Head of caudate nucleus (tissue), 42 donors: Measurements from ENCODE around the gene SPHK2.

Experiments
- DNase-seq, 42 donors: peaks; one replicate each; pipeline versions ENCODE4 v3.0.0 to v3.0.0-alpha.2; 2020 to 2021; ENCODE audit warnings: mixed read lengths in 7 of 42
- intact Hi-C: fragments of 100-400 bp; cut with DNase I; formaldehyde crosslinking; loops from one replicate; pipeline ENCODE4 v1.15.0; 2022

The SPHK2 gene

GRCh38 chr19:48603001-48603400 lies 16.3 kb upstream of the SPHK2 start:
- intact Hi-C loops: no loop called here
- no peak for DNase-seq

- DNase-seq: no peak
- intact Hi-C loops: no loop called here
Measured at GRCh38 chr19:48603449-48603848, 15.9 kb upstream of the SPHK2 start.

- no peak for DNase-seq
- intact Hi-C loops: no loop called here
Measured at GRCh38 chr19:48603850-48604249, 15.5 kb upstream of the SPHK2 start.

DNA sequence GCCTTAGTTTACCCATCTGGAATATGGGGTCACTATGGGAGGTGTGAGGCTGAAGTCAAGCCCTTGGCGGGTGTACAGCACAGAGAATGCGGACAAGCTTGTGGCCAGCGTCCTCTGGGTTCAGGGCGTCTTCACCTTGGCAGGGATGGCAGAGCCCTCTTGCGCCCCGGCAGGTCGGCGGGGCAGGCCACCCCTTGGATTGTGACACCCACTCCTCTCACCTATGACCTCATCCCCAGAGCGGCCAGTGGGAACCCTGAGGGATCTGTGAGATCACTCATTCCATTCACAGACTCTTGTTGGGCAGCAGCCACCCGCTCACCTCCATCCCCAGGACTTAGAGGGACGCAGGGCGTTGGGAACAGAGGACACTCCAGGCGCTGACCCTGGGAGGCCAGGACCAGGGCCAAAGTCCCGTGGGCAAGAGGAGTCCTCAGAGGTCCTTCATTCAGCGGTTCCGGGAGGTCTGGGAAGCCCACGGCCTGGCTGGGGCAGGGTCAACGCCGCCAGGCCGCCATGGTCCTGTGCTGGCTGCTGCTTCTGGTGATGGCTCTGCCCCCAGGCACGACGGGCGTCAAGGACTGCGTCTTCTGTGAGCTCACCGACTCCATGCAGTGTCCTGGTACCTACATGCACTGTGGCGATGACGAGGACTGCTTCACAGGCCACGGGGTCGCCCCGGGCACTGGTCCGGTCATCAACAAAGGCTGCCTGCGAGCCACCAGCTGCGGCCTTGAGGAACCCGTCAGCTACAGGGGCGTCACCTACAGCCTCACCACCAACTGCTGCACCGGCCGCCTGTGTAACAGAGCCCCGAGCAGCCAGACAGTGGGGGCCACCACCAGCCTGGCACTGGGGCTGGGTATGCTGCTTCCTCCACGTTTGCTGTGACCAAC lies 12.6 kb upstream of the SPHK2 start, which contains the start of gene SPACA4:
Gene SPACA4 (plus strand): TSS at position 280 of the 896 bp plus-strand sequence. CDS start 237 bp downstream, at position 517.
- no peak for DNase-seq
- intact Hi-C loops: no loop called here

DNA sequence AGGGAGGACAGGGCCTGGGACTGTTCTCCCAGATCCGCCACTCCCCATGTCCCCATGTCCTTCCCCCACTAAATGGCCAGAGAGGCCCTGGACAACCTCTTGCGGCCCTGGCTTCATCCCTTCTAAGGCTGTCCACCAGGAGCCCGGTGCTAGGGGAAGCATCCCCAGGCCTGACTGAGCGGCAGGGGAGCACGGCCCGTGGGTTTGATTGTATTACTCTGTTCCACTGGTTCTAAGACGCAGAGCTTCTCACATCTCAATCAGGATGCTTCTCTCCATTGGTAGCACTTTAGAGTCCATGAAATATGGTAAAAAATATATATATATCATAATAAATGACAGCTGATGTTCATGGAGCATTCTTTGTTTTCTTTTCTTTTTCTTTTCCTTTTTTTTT lies 11.9 kb upstream of the SPHK2 start:
- intact Hi-C loops: no loop called here
- DNase-seq: no peak

DNA sequence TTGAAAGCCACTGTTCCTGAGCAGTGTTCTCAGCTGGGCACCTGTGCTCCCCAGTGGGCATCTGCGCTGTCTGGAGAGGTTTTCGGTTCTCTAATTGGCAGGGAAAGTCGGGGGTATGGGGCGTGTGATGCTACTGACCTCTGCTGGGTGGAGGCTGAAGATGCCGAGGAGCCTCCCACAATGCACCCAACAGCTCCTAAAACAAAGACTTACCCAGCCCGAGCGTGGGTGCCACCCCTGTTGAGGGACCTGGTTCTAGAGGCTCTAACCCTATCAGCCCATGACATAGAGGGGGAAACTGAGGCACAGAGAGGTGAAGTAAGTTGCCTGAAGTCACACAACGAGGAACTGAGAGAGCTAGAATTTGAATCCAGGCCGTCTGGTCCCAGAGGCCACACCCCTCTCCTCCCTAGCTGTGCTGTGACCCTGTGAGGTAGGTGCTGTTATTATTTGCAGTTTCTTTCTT lies 10.5 kb upstream of the SPHK2 start:
- intact Hi-C loops: no loop called here
- peak in 25 of 42 donors; percentile 32 to 73 (median 51) for DNase-seq

- intact Hi-C loops: no loop called here
- no peak for DNase-seq
Measured at GRCh38 chr19:48609571-48610108, 9.7 kb upstream of the SPHK2 start.

DNA sequence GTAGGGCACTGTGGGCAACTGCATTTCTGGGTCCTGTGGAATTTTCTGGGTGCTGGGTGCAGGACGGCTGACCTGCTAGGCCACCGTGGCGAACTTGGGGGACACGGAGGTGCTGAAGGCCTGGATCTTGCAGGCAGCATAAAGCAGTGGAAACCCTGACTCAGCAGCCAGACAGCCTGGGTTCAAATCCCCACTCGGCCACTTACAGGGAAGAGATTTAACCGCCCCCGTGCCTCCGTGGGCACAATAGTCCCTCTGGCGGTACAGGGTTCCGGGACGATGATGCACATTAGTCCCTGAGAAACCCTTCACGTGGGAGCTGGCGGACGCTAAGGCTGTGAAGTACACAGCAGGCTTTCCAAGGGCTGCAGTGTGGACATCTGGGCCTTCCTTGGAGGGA lies 7.4 kb upstream of the SPHK2 start:
- intact Hi-C loops: no loop called here
- no peak for DNase-seq

DNA sequence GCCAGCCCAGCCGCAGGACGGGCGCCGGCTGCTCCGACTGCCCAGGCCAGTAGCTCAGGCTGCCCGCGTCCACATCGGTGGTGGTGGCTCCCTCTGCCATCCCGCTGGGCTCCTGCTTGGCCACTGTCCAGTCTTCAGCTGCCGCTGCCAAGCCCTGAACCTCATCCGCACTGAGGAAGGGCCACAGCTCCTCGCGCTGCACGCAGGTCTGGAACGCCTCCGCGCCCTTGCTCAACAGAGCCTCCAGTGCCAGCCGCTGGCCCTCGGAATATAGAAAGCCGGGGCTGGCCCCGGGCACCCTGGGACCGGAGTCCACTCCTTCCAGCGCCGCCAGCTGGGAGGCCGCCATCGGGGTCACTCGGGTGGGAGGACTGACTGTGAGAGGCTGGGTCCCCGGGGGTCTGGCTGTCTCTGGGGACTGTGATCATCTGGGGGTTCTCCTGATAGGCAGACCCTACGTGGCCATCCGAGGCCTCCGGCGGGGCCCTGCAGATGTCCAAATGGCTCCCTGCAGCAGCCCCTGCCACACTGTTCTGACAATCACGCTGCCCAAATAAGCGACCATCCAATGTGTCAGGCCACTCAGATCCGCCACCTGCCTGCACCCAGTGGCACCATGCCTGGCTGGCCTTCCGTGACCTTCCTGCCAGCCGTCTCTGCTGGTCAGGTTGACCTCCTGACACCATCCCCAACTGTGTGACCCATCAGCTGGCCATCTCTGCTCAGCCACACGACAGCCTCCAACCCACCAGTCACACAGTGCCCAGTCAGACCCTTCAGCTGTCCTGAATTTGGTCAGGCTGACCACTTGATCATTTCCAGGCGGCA lies 6.1 kb upstream of the SPHK2 start:
- peak in 36 of 42 donors; percentile 30 to 82 (median 69) for DNase-seq
- intact Hi-C loops: no loop called here

- intact Hi-C loops: no loop called here
- no peak for DNase-seq
Measured at GRCh38 chr19:48613852-48614435, 5.4 kb upstream of the SPHK2 start.

DNA sequence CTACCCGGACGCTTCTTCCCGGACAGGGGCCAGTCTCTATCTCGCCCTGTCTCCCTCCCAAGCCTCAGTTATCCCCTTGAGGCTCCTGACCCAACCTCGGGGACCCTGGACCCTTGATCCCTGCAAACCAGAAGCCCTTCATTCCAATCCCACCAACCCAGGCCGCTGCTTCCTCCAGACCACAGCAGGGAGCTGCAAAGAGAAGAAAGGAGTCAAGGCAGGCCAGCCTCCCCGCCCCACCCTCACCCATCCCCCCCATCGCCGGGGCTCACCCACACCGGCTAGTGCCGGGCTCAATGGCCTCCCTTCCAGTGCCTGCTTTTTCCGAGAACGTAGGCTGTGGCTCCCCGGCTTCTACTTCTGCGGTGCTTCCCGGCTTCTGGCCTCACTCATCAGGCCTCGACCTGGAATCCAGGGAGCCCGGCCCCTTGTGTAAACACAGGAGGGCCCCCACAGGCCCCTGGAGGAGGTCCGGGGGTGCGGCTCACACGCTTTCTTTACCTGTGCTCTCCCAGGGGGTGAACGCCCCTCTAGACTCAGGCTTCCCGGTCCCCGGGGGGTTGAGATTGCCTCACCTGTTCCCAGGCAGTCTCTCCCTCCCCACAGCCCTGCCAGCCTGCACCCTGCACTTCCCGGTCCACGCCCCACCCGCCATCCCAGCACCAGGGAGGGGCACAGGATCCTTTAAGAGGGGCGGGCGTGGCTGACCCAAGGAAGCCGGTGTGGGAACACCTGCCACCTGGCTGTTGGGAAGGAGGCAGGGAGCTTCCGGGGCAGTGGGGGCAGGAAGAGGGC lies 4.7 kb upstream of the SPHK2 start, which contains the start of gene FAM83E:
Gene FAM83E (minus strand): TSS at position 641 of the 795 bp plus-strand sequence. CDS start 1,704 bp downstream, outside the sequence.
- intact Hi-C loops: no loop called here
- DNase-seq: no peak

- intact Hi-C loops: no loop called here
Measured at GRCh38 chr19:48615231-48616040, 3.9 kb upstream of the SPHK2 start.

GRCh38 chr19:48616041-48616436 lies 3.3 kb upstream of the SPHK2 start:
- intact Hi-C loops: no loop called here
- DNase-seq: no peak

More at GRCh38 chr19:48615231-48616040, 3.9 kb upstream of the SPHK2 start:
- no peak for DNase-seq

- DNase-seq: no peak
- intact Hi-C loops: no loop called here
Measured at GRCh38 chr19:48616491-48617056, 2.7 kb upstream of the SPHK2 start.

GRCh38 chr19:48617146-48617937 lies 2.0 kb upstream of the SPHK2 start:
- intact Hi-C loops: no loop called here
- DNase-seq: no peak

- intact Hi-C loops: no loop called here
- peak in 4 of 42 donors; percentile 31 to 59 (median 43) for DNase-seq
Measured at GRCh38 chr19:48618278-48618915, 909 bp upstream of the SPHK2 start.
